Kidney epithelial cell (primary cell): Measurements from ENCODE around the gene AOC1. TPM values are rescaled to one million over a fixed set of nuclear protein-coding genes. Genes with fewer than 3 reads are reported as not detected.

Experiments
- DNase-seq: peaks from one replicate; pipeline ENCODE4 v3.0.0-alpha.2; 2010; ENCODE audit warnings: low read depth
- H3K27me3 ChIP-seq: 2 replicates; pipeline ENCODE4 v1.6.0; 2011; ENCODE audit warnings: low read length; ENCODE audit not compliant: control insufficient read depth, insufficient read depth
- H3K36me3 ChIP-seq: 2 replicates; pipeline ENCODE4 v1.5.1; 2011; ENCODE audit warnings: low read length; ENCODE audit not compliant: control insufficient read depth, insufficient read depth
- H3K4me3 ChIP-seq: 2 replicates; pipeline ENCODE4 v1.5.1; 2011; ENCODE audit warnings: low read depth, mild to moderate bottlenecking, control low read depth, low read length
- total RNA-seq: library from RNA; depleted of rRNA; stranded (reverse); fragments of >200 nt; gene quantifications from 2 replicates; pipeline ENCODE4 v1.2.3, GENCODE V29; 2015
- TF ChIP-seq, protein P1 (sequence below): IDR thresholded peaks from 2 replicates; pipeline ENCODE4 v1.5.1; 2011; ENCODE audit warnings: mild to moderate bottlenecking, moderate library complexity, low read length, control low read depth, inconsistent platforms; ENCODE audit not compliant: insufficient read depth, poor library complexity, severe bottlenecking

Gene AOC1
- total RNA-seq, 1 donor from 2014 or later = 1.0 TPM

DNA sequence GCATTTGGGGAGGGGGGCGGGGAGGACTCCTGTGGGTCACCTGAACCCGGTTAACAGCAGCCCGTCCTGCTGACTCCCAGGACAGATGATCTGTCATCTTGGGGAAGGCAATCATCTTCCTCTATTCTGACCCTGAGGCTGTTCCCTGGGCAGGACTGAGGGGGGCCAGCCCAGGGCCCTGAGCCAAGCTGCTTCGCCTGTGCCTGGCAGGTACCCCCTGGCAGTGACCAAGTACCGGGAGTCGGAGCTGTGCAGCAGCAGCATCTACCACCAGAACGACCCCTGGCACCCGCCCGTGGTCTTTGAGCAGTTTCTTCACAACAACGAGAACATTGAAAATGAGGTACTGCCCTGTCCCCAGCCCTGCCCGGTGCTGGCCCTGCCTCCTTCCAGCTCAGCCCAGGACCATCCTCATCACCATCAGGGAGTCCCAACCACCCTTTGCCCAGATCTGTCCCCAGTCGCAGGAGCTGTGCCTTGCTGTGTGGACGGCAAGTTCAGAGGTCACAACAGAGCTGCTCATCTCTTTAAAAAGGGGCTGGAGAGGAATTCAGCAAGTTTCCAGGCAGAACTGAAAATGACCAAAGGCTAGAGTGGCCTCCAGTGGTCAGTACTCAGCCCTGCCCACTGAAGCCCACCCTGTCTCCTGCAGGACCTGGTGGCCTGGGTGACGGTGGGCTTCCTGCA lies 8.1 kb downstream of the AOC1 start:
- TF ChIP-seq, protein P1, sequence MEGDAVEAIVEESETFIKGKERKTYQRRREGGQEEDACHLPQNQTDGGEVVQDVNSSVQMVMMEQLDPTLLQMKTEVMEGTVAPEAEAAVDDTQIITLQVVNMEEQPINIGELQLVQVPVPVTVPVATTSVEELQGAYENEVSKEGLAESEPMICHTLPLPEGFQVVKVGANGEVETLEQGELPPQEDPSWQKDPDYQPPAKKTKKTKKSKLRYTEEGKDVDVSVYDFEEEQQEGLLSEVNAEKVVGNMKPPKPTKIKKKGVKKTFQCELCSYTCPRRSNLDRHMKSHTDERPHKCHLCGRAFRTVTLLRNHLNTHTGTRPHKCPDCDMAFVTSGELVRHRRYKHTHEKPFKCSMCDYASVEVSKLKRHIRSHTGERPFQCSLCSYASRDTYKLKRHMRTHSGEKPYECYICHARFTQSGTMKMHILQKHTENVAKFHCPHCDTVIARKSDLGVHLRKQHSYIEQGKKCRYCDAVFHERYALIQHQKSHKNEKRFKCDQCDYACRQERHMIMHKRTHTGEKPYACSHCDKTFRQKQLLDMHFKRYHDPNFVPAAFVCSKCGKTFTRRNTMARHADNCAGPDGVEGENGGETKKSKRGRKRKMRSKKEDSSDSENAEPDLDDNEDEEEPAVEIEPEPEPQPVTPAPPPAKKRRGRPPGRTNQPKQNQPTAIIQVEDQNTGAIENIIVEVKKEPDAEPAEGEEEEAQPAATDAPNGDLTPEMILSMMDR = no peak
- no peak overlapping the region for H3K4me3 ChIP-seq
- no peaks in the 10 kb centered on the region for H3K27me3 ChIP-seq
- no peak for DNase-seq
- H3K36me3 ChIP-seq = no peaks in the 10 kb centered on the region

DNA sequence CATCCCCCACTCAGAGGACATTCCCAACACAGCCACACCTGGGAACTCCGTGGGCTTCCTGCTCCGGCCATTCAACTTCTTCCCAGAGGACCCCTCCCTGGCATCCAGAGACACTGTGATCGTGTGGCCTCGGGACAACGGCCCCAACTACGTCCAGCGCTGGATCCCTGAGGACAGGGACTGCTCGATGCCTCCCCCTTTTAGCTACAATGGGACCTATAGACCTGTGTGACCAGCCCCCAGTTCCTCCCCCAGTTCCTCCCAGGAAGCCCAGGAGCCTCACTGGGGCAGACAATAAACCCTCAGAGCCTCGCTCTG lies 8.6 kb downstream of the AOC1 start:
- no peak overlapping the region for H3K4me3 ChIP-seq
- TF ChIP-seq, protein P1 = no peak
- H3K27me3 ChIP-seq = no peaks in the 10 kb centered on the region
- H3K36me3 ChIP-seq = no peaks in the 10 kb centered on the region
- no peak for DNase-seq

DNA sequence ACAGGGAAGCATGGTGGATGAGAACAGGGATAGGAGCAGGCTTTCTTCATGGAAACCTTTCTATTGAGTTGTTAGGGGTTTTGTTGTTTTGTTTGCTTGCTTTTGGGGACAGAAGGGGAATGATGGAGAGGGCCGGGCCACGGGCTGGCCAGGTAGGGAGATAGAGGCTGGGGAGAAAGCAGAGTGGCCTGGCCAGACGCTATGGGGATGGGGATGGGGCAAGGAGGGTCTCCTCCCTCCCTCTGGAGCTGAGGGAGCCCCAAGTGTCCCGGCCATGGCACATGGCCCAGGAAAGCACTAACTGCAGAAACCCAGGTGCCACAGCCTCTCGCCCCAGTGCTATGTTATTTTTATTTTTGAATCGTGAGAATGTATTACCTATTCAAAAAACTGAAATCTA lies 10.0 kb downstream of the AOC1 start:
- H3K36me3 ChIP-seq = no peaks in the 10 kb centered on the region
- no peaks in the 10 kb centered on the region for H3K27me3 ChIP-seq
- TF ChIP-seq, protein P1 = no peak
- no peak overlapping the region for H3K4me3 ChIP-seq
- DNase-seq = no peak

DNA sequence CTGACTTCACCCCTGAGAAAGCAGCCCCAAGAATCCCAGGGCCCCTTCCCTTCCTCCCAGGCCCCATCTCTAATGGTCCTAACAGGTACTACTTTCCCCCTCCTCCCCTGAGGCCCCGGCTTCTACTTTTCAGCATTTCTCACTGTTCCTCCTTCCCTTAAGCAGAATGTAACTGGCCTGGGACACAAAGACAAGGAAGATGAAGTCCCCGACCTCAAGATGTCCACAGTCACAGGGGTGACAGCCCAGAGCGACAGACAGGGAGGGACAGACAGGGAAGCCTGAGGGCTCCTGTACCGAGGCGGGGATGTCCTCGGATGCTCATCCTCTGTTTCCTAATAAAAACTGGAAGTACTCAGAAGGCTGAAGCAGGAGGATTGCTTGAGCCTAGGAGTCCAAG lies 11.6 kb downstream of the AOC1 start:
- Histone ChIP-seq H3K4me3 (no peak overlapping the region), H3K36me3 (no peaks in the 10 kb centered on the region), H3K27me3 (no peaks in the 10 kb centered on the region)
- no peak for DNase-seq
- TF ChIP-seq, protein P1 = no peak

DNA sequence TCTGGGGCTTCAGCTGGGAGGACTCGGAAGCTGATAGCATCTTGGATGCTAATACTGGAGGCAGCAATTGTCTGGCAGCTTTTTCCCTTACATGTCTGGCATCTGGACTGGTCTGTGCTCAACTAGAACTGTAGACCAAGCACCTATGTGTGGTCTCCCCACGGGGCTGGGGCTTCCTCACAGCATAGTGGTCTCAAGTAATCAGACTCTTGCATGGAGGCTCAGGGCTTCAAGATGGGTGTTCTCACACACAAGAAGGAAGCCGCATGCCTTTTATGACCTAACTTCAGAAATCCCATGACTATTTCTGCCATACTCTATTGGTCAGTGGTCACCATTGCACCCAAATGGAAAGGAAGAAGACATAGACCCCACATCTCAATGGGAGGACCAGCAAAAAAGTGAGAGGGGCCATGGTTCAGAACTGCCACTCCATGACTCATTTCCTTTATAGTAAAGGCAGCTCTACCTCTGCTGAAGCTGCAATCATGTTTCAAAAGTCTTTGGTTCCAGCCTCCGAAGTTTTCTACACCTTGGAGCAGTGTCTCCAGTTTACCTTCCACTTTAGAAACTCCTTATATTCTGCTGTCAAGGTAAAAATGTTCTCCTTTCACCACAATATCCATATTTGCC lies 14.7 kb downstream of the AOC1 start:
- DNase-seq = no peak
- H3K27me3 ChIP-seq = no peaks in the 10 kb centered on the region
- H3K36me3 ChIP-seq = no peaks in the 10 kb centered on the region
- no peak overlapping the region for H3K4me3 ChIP-seq
- TF ChIP-seq, protein P1 = no peak

DNA sequence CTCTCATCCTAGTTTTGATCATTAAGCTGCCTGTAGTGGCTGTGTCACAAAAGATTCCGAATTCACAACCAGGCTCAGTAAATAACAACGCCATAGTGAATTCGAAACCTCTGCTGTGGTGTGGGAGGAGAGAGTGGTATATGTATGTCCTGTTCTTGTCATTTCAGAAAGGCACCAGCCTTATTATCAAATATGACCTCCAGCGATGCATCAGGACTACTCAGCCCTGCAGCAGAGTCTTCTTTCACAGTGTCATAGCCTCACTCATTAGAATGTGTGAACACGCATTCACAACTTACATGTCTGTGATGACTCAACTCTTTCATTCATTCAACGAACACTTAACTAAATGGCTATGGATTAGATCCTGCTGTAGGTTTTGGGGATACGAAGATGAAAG lies 15.3 kb downstream of the AOC1 start:
- H3K27me3 ChIP-seq = no peaks in the 10 kb centered on the region
- TF ChIP-seq, protein P1 = no peak
- DNase-seq = no peak
- no peak overlapping the region for H3K4me3 ChIP-seq
- no peaks in the 10 kb centered on the region for H3K36me3 ChIP-seq
